ENCODE data around the gene RPRD1A. TPM values are rescaled to one million over a fixed set of nuclear protein-coding genes. Genes with fewer than 3 reads are reported as not detected.

Gene RPRD1A
- total and polyA plus RNA-seq, 4 donors: 29.8 to 49.5 (median 37.6) TPM

DNA sequence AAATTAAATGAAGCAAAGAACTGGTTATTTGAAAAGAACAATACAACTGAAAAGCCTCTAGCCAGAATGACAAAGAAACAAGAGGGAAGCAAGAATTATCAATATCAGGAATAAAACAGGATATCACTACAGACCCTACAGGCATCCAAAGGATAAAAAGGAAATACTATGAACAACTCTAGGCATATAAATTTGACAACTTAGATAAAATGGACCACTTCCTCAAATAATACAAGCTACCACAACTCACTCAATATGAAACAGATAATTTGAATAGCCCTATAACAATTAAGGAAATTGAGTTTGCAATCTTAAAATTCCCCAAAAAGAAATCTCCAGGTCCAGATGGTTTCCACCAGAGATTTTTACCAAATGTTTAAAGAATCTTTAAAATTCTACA is 19.8 kb downstream of the RPRD1A start:
- H3K36me3 ChIP-seq (ENCODE audit: control insufficient read depth in 1 of 2, insufficient read depth in 2 of 2, low read length in 1 of 2): no peaks in the 10 kb centered on the region
- H3K27ac ChIP-seq (ENCODE audit: low read depth in 1 of 2, low read length in 2 of 2): no peak overlapping the region
- no peaks in the 10 kb centered on the region for H3K4me1 ChIP-seq (ENCODE audit: control insufficient read depth in 1 of 2, insufficient read depth in 2 of 2, low read length in 2 of 2)
- DNase-seq (no peak), ATAC-seq (ENCODE audit: low FRiP score) (no peak)
- no peak overlapping the region for H3K4me3 ChIP-seq (ENCODE audit: low read length in 2 of 2)
- H3K9me3 ChIP-seq (ENCODE audit: control insufficient read depth, low read length): no peaks in the 10 kb centered on the region
- H3K27me3 ChIP-seq (ENCODE audit: control insufficient read depth in 1 of 2, insufficient read depth in 2 of 2, low read length in 1 of 2): no peaks in the 10 kb centered on the region
- intact Hi-C loops (cut with DNase I): no loop called here

DNA sequence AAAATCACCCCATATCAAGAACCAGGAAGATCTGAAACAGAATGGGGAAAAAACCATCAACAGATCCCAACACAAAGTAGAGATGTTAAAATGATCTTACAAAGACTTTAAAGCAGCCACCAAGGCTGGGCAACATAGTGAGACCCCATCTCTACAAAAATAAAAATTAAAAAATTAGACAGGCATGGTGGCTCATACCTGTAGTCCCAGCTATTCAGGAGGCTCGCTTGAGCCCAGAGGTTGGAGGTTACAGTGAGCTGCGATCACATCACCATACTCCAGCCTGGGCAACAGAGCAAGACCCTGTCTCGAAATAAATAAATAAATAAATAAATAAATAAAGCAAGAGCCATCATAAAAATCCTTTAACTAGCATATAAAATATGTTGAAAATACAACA is 20.5 kb downstream of the RPRD1A start:
- ATAC-seq (ENCODE audit: low FRiP score): no peak
- Histone ChIP-seq H3K27ac (ENCODE audit: low read depth in 1 of 2, low read length in 2 of 2) (no peak overlapping the region), H3K4me1 (ENCODE audit: control insufficient read depth in 1 of 2, insufficient read depth in 2 of 2, low read length in 2 of 2) (no peaks in the 10 kb centered on the region), H3K9me3 (ENCODE audit: control insufficient read depth, low read length) (no peaks in the 10 kb centered on the region), H3K36me3 (ENCODE audit: control insufficient read depth in 1 of 2, insufficient read depth in 2 of 2, low read length in 1 of 2) (no peaks in the 10 kb centered on the region), H3K27me3 (ENCODE audit: control insufficient read depth in 1 of 2, insufficient read depth in 2 of 2, low read length in 1 of 2) (no peaks in the 10 kb centered on the region), H3K4me3 (ENCODE audit: low read length in 2 of 2) (no peak overlapping the region)
- DNase-seq: no peak
- 98 to 99% methylated on average over 3 of the region's 3 CpGs for WGBS, 2 donors
- intact Hi-C loops (cut with DNase I): no loop called here

DNA sequence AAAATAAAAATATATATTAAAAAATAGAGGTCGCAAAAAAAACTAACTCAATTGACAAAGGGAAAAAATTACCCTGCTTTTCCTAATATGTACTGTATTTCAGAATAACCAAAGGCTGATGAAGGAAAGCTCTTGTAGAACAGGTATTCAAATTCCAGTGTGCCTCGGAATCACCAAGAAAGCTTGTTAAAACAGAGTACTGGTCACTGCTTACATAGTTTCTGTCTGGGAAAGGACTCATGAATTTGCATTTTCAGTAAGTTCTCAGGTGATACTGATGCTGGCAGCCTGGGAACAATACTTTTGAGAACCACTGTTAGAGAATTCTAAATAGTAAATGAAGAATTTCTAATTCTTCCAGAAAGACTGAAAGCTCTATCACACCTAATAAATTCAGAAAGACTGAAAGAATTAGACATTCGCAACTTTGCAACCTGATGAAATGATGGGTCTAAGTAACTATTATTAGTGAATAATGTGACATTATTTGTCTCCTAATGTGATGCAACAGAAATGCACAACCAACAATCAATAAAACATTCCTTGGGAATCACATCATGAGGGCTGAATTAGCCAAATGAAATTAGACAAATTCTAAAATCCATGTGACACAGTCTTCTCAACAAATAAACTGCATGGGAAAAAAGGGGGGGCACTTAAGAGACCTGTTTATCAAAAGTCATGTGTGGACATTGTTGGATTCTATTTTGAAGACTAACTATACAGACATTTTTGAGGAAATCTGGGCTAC is 21.9 kb downstream of the RPRD1A start:
- ATAC-seq (ENCODE audit: low FRiP score): no peak

DNA sequence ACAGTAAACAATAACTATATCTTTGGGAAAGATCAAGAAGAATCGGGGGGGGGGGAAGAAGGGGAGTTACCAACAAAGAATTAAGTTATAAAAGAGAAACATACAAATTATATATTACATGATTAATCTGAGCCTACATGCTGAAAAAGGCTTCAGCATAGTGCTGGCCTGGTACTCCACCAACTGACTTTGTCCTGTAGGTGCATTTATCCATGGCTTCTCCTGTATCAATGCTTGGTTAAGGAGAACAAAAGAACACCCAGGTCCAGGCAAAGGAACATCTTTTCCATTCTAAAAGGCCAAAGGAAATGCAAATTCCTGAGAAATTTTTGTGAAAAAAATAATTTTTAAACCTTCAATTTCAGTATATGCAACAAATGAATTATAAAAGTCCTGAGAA is 24.2 kb downstream of the RPRD1A start:
- H3K27me3 ChIP-seq (ENCODE audit: control insufficient read depth in 1 of 2, insufficient read depth in 2 of 2, low read length in 1 of 2): no peaks in the 10 kb centered on the region
- DNase-seq (no peak), ATAC-seq (ENCODE audit: low FRiP score) (no peak)
- intact Hi-C loops (cut with DNase I): no loop called here
- no peaks in the 10 kb centered on the region for H3K4me1 ChIP-seq (ENCODE audit: control insufficient read depth in 1 of 2, insufficient read depth in 2 of 2, low read length in 2 of 2)
- no peak overlapping the region for H3K4me3 ChIP-seq (ENCODE audit: low read length in 2 of 2)
- whole genome bisulfite sequencing, 2 donors: 90 to 98% methylated on average over 1 of the region's 1 CpG
- no peak overlapping the region for H3K27ac ChIP-seq (ENCODE audit: low read depth in 1 of 2, low read length in 2 of 2)
- H3K9me3 ChIP-seq (ENCODE audit: control insufficient read depth, low read length): no peaks in the 10 kb centered on the region
- no peaks in the 10 kb centered on the region for H3K36me3 ChIP-seq (ENCODE audit: control insufficient read depth in 1 of 2, insufficient read depth in 2 of 2, low read length in 1 of 2)

More for the DNA sequence above, 21.9 kb downstream of the RPRD1A start:
- Histone ChIP-seq H3K36me3 (ENCODE audit: control insufficient read depth in 1 of 2, insufficient read depth in 2 of 2, low read length in 1 of 2) (no peaks in the 10 kb centered on the region), H3K27me3 (ENCODE audit: control insufficient read depth in 1 of 2, insufficient read depth in 2 of 2, low read length in 1 of 2) (no peaks in the 10 kb centered on the region), H3K4me1 (ENCODE audit: control insufficient read depth in 1 of 2, insufficient read depth in 2 of 2, low read length in 2 of 2) (no peaks in the 10 kb centered on the region), H3K27ac (ENCODE audit: low read depth in 1 of 2, low read length in 2 of 2) (no peak overlapping the region), H3K4me3 (ENCODE audit: low read length in 2 of 2) (no peak overlapping the region), H3K9me3 (ENCODE audit: control insufficient read depth, low read length) (no peaks in the 10 kb centered on the region)
- WGBS, 2 donors: 64 to 78% methylated on average over 3 of the region's 3 CpGs
- intact Hi-C loops (cut with DNase I): no loop called here
- no peak for DNase-seq

DNA sequence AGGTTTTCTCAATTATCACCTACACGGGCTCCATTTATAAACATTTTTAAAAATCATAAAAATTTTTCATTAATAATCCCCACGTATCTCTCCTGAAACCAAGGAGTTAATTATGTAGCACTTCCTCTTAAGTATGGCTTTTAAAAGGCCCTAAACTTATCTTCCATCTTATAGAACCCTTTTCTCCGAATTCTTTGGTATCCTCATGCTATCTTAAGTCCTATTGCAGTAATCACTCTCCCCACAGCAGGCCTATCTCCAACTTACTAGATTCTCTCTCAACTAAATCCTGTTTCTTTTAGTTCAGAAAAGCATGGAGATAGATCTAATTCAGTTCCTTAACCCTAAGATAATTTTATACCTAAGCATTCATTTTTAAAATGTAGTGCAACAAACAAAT is 26.2 kb downstream of the RPRD1A start:
- intact Hi-C loops (cut with DNase I): no loop called here
- DNase-seq (no peak), ATAC-seq (ENCODE audit: low FRiP score) (no peak)
- no peaks in the 10 kb centered on the region for H3K36me3 ChIP-seq (ENCODE audit: control insufficient read depth in 1 of 2, insufficient read depth in 2 of 2, low read length in 1 of 2)
- no peaks in the 10 kb centered on the region for H3K27me3 ChIP-seq (ENCODE audit: control insufficient read depth in 1 of 2, insufficient read depth in 2 of 2, low read length in 1 of 2)
- H3K4me1 ChIP-seq (ENCODE audit: control insufficient read depth in 1 of 2, insufficient read depth in 2 of 2, low read length in 2 of 2): no peaks in the 10 kb centered on the region
- H3K9me3 ChIP-seq (ENCODE audit: control insufficient read depth, low read length): no peaks in the 10 kb centered on the region
- WGBS, 2 donors: 84 to 86% methylated on average over 3 of the region's 3 CpGs
- H3K27ac ChIP-seq (ENCODE audit: low read depth in 1 of 2, low read length in 2 of 2): no peak overlapping the region
- no peak overlapping the region for H3K4me3 ChIP-seq (ENCODE audit: low read length in 2 of 2)

DNA sequence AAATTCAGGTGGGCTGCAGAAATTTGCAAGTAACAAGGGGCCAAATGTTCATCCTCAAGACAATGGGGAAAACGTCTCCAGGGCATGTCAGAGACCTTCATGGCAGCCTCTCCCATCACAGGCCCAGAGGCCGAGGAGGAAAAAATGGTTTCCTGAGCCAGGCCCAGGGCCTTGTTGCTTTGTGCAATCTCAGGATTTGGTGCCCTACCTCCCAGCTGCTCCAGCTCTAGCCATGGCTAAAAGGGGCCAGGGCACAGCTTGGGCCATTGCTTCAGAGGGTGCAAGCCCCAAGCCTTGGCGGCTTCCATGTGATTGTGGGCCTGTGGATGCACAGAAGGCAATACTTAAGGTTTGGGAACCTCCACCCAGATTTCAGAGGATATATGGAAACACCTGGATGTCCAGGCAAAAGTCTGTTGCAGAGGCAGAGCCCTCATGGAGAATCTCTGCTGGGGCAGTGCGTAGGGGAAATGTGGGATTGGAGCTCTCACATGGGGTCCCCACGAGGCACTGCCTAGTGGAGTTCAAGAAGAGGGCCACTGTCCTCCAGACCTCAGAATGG is 29.2 kb downstream of the RPRD1A start:
- H3K27me3 ChIP-seq (ENCODE audit: control insufficient read depth in 1 of 2, insufficient read depth in 2 of 2, low read length in 1 of 2): no peaks in the 10 kb centered on the region
- H3K4me1 ChIP-seq (ENCODE audit: control insufficient read depth in 1 of 2, insufficient read depth in 2 of 2, low read length in 2 of 2): peaks cover 0 to 2% of the 10 kb centered on the region in 2 donors
- H3K9me3 ChIP-seq (ENCODE audit: control insufficient read depth, low read length): no peaks in the 10 kb centered on the region
- 97 to 99% methylated on average over 5 of the region's 5 CpGs for WGBS, 2 donors
- ATAC-seq (ENCODE audit: low FRiP score): no peak
- H3K27ac ChIP-seq (ENCODE audit: low read depth in 1 of 2, low read length in 2 of 2): no peak overlapping the region
- no peaks in the 10 kb centered on the region for H3K36me3 ChIP-seq (ENCODE audit: control insufficient read depth in 1 of 2, insufficient read depth in 2 of 2, low read length in 1 of 2)
- intact Hi-C loops (cut with DNase I): no loop called here
- DNase-seq: no peak
- no peak overlapping the region for H3K4me3 ChIP-seq (ENCODE audit: low read length in 2 of 2)

DNA sequence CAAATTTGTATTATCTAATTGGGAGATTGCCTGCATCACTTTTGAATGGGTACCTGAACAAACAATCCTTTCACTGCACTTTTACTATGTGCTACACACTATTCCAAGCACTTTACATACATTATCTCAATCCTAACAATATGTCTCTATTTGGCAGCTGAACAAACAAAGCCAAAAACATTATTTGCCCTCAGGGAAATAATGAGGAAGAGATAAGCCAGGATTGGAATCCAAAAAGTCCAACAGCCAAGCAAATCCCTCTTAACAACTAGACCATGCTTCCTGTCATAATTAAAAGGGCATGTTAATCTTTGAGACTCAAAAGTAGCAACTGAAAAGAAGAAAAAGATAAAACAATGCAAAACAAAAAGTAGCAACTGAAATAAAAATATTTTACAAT is 32.1 kb downstream of the RPRD1A start:
- ATAC-seq (ENCODE audit: low FRiP score): no peak
- no peaks in the 10 kb centered on the region for H3K27me3 ChIP-seq (ENCODE audit: control insufficient read depth in 1 of 2, insufficient read depth in 2 of 2, low read length in 1 of 2)
- intact Hi-C loops (cut with DNase I): no loop called here

DNA sequence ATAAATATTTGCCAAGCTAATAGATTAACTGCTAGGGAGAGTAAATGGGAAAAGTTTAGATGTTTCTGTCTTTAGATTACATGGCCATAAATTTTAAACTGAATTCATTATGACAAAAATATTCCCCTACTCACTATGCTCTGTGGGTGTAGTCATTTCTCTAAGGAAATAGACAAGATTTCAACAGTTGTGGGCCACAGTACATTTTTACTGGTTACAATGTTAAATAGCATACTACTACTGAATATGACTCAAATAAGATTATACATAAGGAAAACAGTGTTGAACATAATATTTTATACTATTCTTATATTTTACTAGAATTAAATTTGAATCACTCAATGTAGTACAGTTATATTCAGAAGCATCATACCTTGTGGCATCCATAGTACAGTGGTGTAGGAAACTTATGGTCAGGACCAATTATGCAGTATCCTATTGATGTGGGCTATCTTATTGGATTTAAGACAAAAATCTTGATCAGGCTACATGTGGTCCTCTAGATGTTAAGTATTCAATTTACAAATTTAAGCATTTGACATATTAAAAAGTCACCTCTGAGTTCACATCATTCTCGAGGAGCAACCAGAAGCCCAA is 33.0 kb downstream of the RPRD1A start:
- ATAC-seq (ENCODE audit: low FRiP score): no peak

More for the DNA sequence above, 32.1 kb downstream of the RPRD1A start:
- H3K36me3 ChIP-seq (ENCODE audit: control insufficient read depth in 1 of 2, insufficient read depth in 2 of 2, low read length in 1 of 2): no peaks in the 10 kb centered on the region
- H3K9me3 ChIP-seq (ENCODE audit: control insufficient read depth, low read length): no peaks in the 10 kb centered on the region
- no peak for DNase-seq
- no peak overlapping the region for H3K4me3 ChIP-seq (ENCODE audit: low read length in 2 of 2)
- peaks cover 0 to 2% of the 10 kb centered on the region in 2 donors for H3K4me1 ChIP-seq (ENCODE audit: control insufficient read depth in 1 of 2, insufficient read depth in 2 of 2, low read length in 2 of 2)
- H3K27ac ChIP-seq (ENCODE audit: low read depth in 1 of 2, low read length in 2 of 2): no peak overlapping the region

DNA sequence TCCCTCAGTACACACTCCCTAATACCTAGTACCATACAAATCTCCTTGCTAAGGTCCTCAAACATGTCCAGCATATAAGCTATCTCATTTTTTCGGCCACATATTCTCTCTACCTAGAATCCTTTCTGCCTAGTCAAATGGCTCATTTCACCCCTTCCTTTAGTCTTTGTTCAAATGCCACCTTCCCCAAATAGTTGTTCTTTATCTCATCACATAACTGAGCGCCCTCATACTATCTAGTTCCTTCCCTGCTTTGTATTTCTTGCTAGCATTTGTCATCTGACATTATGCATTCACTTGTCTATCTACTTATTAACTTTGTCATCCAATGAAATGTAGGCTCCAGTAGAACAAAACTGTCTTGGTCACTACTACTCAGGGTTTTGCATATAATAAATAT is 35.5 kb downstream of the RPRD1A start:
- Histone ChIP-seq H3K4me1 (ENCODE audit: control insufficient read depth in 1 of 2, insufficient read depth in 2 of 2, low read length in 2 of 2) (peaks cover 0 to 2% of the 10 kb centered on the region in 2 donors), H3K36me3 (ENCODE audit: control insufficient read depth in 1 of 2, insufficient read depth in 2 of 2, low read length in 1 of 2) (no peaks in the 10 kb centered on the region), H3K9me3 (ENCODE audit: control insufficient read depth, low read length) (no peaks in the 10 kb centered on the region), H3K4me3 (ENCODE audit: low read length in 2 of 2) (no peak overlapping the region), H3K27ac (ENCODE audit: low read depth in 1 of 2, low read length in 2 of 2) (no peak overlapping the region), H3K27me3 (ENCODE audit: control insufficient read depth in 1 of 2, insufficient read depth in 2 of 2, low read length in 1 of 2) (no peaks in the 10 kb centered on the region)
- intact Hi-C loops (cut with DNase I): no loop called here
- DNase-seq (no peak), ATAC-seq (ENCODE audit: low FRiP score) (no peak)
- 96 to 98% methylated on average over 2 of the region's 2 CpGs for WGBS, 2 donors

More for the DNA sequence above, 33.0 kb downstream of the RPRD1A start:
- H3K4me1 ChIP-seq (ENCODE audit: control insufficient read depth in 1 of 2, insufficient read depth in 2 of 2, low read length in 2 of 2): peaks cover 0 to 2% of the 10 kb centered on the region in 2 donors
- no peaks in the 10 kb centered on the region for H3K36me3 ChIP-seq (ENCODE audit: control insufficient read depth in 1 of 2, insufficient read depth in 2 of 2, low read length in 1 of 2)
- no peaks in the 10 kb centered on the region for H3K9me3 ChIP-seq (ENCODE audit: control insufficient read depth, low read length)
- no peaks in the 10 kb centered on the region for H3K27me3 ChIP-seq (ENCODE audit: control insufficient read depth in 1 of 2, insufficient read depth in 2 of 2, low read length in 1 of 2)
- H3K27ac ChIP-seq (ENCODE audit: low read depth in 1 of 2, low read length in 2 of 2): no peak overlapping the region
- DNase-seq: no peak
- no peak overlapping the region for H3K4me3 ChIP-seq (ENCODE audit: low read length in 2 of 2)
- intact Hi-C loops (cut with DNase I): no loop called here
- WGBS, 2 donors: 92 to 93% methylated on average over 1 of the region's 1 CpG

Data from aorta (tissue), 5 donors.